GM20000 (cell line): ENCODE data around the gene CENPW.
A peak's percentile ranks its signal among the peaks of the same experiment; 100 is the strongest.

ENCODE experiments used
- DNase-seq: peaks from one replicate; pipeline ENCODE4 v3.0.0; 2012; ENCODE audit warnings: low spot score
- CTCF ChIP-seq: IDR thresholded peaks from 2 replicates; pipeline ENCODE4 v1.5.1; 2012; ENCODE audit warnings: mild to moderate bottlenecking, control low read depth; ENCODE audit errors: extremely low read depth, missing control alignments

CENPW gene

GRCh38 chr6:126312013-126312665, 27.8 kb upstream of the CENPW start:
- no peak for TF ChIP-seq CTCF
- peak; percentile 19 for DNase-seq

GRCh38 chr6:126313941-126314340, 26.0 kb upstream of the CENPW start:
- TF ChIP-seq CTCF, result no peak
- DNase-seq, result no peak

- DNase-seq, result no peak
- TF ChIP-seq CTCF, result no peak
Measured at GRCh38 chr6:126318797-126319196, 21.1 kb upstream of the CENPW start.

GRCh38 chr6:126333729-126334128, 6.2 kb upstream of the CENPW start:
- no peak for TF ChIP-seq CTCF
- DNase-seq, result no peak

- no peak for DNase-seq
- TF ChIP-seq CTCF, result no peak
Measured at GRCh38 chr6:126335210-126335609, 4.7 kb upstream of the CENPW start.

- DNase-seq, result peak; percentile 7
- no peak for TF ChIP-seq CTCF
Measured at GRCh38 chr6:126337323-126337722, 2.6 kb upstream of the CENPW start.

- TF ChIP-seq CTCF, result no peak
- DNase-seq, result no peak
Measured at GRCh38 chr6:126341126-126341525, 1.2 kb downstream of the CENPW start.
